HG03108 (cell line): ENCODE data around the gene GRID2.

Experiments
- ATAC-seq: cut with Tn5 transposase; IDR thresholded peaks from one replicate; pipeline ENCODE4 v1.9.1; 2021; ENCODE audit warnings: moderate library complexity; ENCODE audit not compliant: unreplicated experiment

GRID2 gene

GRCh38 chr4:92520563-92520962 lies 216.8 kb downstream of the GRID2 start:
- no peak for ATAC-seq

DNA sequence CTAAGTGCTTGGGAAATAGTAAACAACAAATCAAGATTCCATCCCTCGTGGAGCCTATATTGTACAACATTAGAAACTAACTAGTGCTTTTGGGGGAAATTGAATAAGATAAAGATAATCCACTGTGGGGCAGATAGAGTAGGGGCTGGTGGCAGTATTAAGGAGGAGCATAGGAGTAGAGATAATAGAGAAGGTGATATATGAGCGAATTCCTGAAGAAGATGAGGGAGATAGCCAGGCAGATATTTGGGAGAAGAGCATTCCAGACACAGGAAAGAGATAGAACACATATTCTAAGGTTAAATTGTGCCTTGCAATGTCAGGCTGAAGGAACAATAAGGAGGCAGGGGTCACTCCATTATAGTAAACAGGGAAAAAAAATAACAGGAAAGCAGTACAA lies 218.2 kb downstream of the GRID2 start:
- no peak for ATAC-seq

DNA sequence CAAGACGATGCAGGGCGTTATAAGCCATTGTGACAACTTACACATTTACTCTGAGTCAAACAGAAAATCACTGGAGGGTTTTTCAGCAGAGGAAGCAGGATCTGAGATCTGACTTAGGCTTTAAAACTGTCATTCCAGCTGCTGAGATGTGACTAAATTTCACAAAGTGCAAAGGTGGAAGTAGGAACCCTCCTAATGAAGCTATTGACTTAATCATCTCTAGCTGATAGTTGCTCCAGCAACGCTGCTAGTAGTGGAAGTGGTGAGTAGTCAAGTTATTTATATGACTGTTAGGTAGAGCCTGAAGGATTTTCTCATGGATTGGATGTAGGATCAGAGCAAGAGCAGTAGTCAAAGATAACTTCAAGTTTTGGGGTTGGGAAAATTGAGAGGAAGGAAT lies 218.6 kb downstream of the GRID2 start:
- no peak for ATAC-seq

DNA sequence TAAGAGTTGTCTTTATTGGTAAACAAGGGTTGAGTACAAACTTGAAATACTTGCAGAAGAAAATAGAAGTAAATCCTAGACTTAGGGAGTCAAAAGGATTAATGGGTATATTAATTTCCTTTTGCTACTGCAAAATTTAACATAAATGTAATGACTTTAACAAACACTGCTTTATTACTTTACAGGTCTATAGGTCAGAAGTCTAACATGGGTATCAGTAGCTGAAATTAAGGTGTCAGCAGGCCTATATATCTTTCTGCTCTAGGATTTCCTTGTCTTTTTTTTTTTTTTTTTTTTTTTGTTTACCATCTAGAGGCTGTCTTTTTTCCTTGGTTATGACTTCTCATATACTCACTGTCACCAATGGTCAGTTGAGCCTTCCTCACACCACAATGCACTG lies 220.4 kb downstream of the GRID2 start:
- no peak for ATAC-seq

DNA sequence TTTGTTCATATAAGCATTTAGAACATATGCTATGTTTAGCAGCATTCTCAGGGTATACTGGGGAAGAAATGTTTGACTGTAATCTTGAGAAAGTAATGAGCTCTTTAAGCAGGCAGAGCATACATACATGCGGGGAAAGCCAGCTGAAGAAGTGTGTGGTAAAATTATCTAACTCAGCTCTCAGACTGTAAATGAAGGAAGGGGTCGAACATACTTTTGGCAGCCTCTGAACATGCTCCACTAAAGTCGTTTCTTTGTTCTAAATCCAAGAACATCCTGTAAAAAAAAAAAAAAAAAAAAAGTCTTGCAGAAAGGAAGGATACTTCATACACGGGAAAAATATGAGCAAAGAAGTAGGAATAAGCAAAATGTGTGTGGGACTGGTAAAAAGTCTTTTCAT lies 224.8 kb downstream of the GRID2 start:
- no peak for ATAC-seq

DNA sequence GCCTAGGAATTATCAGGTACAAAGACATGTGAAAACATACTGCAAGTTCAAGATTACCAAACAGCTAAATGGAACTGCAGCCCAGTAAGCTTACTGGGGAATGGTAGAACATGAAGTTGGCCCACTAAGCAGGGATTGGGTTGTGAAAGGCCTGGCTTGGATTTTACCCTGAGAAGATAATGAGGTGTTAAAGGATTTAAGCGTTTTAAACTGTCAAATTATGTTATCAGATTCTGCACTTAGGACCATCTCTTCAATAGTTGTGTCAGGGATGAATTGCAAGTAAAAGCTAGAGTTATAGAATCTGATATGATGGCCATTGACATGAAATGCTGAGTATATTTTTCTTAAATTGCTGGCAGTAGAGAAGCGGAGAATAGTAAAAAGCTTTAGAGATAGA lies 225.7 kb downstream of the GRID2 start:
- ATAC-seq: no peak

DNA sequence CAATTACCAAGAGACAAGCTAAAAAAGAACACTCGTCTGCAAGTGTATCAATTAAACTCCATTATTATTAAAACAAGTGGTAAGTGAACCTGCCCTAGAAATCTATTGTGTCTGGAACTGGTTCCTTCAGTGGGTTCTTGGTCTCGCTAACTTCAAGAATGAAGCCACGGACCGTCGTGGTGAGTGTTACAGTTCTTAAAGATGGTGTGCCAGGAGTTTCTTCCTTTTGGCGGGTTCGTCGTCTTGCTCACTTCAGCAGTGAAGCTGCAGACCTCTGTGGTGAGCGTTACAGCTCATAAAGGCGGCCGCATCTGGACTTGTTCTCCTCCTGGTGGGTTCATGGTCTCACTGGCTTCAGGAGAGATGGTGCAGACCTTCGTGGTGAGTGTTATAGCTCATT lies 231.8 kb downstream of the GRID2 start:
- no peak for ATAC-seq

- ATAC-seq: no peak
Observed at GRCh38 chr4:92551616-92552015, 247.8 kb downstream of the GRID2 start.

DNA sequence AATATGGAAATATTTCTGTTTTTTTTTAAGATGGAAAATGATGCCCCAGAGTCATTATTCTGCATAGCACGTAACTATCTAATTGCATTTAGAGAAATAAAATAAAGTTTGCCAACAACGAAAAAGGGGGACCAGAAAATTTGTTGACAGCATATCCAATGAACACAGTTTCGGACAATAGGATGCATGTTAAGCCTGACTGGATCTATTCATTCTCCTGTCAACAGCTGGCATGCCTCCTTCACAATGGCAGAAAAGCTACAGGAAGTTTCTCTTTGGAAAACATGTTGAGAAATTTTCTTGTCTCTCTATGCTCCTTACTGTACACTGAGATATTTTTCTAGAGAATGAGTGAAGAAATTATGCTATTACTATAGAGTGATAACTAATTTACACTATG lies 262.5 kb downstream of the GRID2 start:
- ATAC-seq: no peak

DNA sequence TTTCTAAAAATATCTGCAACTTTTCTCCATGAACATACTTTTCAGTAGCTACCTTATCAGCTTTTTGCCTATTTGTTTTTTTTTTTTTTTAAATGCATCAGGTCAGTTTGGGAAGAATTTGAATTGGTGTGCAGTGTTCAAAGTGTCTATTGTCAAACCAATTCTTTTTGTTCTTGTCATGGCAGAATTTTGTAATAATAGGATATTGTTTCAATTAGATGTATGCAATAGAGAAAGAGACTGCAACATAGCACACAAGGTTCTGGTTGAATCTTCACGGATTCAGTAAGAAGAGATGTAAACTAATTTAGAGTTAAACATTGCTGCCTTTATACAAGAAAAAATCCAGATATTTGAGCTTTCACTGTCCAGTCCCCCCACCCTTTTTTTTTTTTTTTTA lies 277.1 kb downstream of the GRID2 start:
- ATAC-seq: no peak

DNA sequence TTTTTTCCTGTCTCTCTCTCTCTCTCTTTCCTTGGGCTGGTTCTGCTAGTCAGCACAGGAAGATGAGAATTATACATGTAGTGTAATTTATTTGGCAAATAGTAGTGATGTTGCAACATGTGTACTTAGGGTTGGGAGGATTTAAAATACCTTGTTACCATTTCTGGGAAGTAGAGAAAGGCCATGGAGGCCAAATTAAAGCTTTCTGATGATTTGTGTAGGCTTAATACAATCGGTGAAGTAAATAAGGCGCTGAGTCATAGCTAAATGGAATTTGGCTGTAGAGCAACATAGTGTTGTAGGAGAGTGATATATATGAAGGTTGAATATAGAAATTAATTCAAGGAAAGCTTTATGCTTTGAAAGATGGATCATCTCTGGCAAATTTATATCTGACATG lies 295.3 kb downstream of the GRID2 start:
- no peak for ATAC-seq

- no peak for ATAC-seq
Observed at GRCh38 chr4:92600638-92601037, 296.9 kb downstream of the GRID2 start.

DNA sequence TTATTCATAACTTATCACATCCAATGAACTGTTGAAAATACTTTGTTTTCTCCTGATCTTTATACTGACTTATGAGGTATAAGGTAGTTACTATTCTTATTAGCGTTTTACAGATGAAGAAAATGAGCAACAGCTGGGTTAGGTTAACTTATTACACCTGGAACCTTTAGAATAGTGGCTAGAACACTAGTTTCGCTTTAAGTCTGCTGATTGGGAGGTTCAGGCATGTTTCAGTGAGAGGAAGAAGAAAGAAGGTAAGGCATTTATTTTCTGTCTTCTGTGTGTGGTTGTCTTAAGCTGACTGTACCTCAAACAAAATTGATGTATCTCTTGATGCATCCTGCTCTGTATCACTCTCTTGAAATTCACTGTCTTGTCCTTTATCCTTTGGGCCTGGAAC lies 302.5 kb downstream of the GRID2 start:
- no peak for ATAC-seq

DNA sequence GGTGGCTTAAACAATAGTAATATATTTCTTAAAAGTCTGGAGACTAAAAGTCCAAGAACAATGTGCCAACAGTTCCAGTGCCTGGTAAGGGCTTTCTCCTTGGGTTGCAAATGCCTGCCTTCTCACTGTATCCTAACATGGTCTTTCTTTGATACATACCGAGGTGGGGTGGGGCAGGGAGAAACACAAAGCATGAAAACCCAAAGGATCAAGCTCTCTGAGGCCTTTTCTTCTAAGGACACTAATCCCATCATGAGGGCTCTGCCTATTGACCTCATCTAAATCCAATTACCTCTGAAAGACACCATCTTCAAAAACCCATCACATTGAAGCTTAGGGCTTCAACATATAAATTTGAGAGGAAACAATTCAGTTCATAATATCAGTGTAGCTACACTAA lies 311.3 kb downstream of the GRID2 start:
- ATAC-seq: no peak

DNA sequence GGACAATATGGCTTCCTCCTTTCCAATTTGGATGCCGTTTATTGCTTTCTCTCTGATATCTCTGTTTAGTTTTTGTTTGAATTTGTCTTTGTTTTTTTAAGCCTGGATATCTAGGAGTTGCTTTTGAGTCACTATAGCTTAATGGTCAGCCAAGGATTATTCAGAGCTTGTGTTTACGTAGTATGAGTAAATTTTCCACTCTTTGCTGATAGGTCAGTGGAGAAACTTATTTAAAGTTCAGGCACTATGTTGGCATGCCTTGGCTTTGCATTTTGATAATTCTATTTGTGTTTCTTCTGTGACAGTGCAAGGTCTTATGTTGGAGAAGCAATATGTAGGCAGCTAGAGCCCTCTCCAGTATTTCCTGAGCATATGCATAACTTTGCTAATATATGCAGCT lies 315.2 kb downstream of the GRID2 start:
- no peak for ATAC-seq

GRCh38 chr4:92629302-92629701 lies 325.5 kb downstream of the GRID2 start:
- no peak for ATAC-seq

GRCh38 chr4:92634882-92635281 lies 331.1 kb downstream of the GRID2 start:
- ATAC-seq: no peak

- no peak for ATAC-seq
Observed at GRCh38 chr4:92636038-92636806, 332.5 kb downstream of the GRID2 start.

GRCh38 chr4:92641409-92641808 lies 337.6 kb downstream of the GRID2 start:
- no peak for ATAC-seq

- ATAC-seq: no peak
Observed at GRCh38 chr4:92646826-92647225, 343.1 kb downstream of the GRID2 start.

GRCh38 chr4:92651536-92651935 lies 347.8 kb downstream of the GRID2 start:
- no peak for ATAC-seq

- no peak for ATAC-seq
Observed at GRCh38 chr4:92654084-92654483, 350.3 kb downstream of the GRID2 start.

GRCh38 chr4:92657695-92658094 lies 353.9 kb downstream of the GRID2 start:
- ATAC-seq: no peak
